GM18861 (cell line): ENCODE data around the gene MERTK.

Experiments used
- ATAC-seq: cut with Tn5 transposase; IDR thresholded peaks from one replicate; pipeline ENCODE4 v1.9.1; 2021; ENCODE audit not compliant: unreplicated experiment

Gene MERTK

DNA sequence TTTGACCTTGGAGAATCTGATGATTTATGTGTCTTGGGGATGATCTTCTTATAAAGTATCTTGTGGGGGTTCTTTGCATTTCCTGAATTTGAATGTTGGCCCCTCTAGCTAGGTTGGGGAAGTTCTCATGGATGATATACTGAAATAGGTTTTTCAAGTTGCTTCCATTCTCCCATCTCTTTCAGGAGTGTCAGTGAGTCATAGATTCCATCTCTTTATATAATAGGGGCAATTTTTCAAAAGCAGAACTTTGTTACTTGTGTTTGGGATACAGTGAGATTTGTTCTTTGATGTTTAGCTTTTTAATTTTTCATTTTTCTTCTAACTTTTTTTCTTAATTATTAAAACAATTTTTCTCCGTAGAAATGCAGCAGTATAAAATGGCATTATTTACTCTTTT, 176.1 kb downstream of the MERTK start:
- ATAC-seq = no peak

GRCh38 chr2:112075490-112076260, 177.3 kb downstream of the MERTK start:
- no peak for ATAC-seq

GRCh38 chr2:112077814-112078213, 179.4 kb downstream of the MERTK start:
- no peak for ATAC-seq
